IMR-90 (cell line): Measurements from ENCODE around the gene FYCO1.

Experiments
- CEBPB ChIP-seq: IDR thresholded peaks from 2 replicates; pipeline ENCODE4 v1.6.1; 2012; ENCODE audit warnings: low read depth, low read length, improper control_type of control experiment
- POLR2A ChIP-seq: IDR thresholded peaks from 2 replicates; pipeline ENCODE4 v1.6.1; 2012; ENCODE audit warnings: mild to moderate bottlenecking, low read depth, low read length
- TF ChIP-seq, protein P1 (sequence below): conservative IDR thresholded peaks from 2 replicates; pipeline ENCODE4 v1.5.1; 2012; ENCODE audit warnings: mild to moderate bottlenecking, low read depth, low read length, improper control_type of control experiment

DNA sequence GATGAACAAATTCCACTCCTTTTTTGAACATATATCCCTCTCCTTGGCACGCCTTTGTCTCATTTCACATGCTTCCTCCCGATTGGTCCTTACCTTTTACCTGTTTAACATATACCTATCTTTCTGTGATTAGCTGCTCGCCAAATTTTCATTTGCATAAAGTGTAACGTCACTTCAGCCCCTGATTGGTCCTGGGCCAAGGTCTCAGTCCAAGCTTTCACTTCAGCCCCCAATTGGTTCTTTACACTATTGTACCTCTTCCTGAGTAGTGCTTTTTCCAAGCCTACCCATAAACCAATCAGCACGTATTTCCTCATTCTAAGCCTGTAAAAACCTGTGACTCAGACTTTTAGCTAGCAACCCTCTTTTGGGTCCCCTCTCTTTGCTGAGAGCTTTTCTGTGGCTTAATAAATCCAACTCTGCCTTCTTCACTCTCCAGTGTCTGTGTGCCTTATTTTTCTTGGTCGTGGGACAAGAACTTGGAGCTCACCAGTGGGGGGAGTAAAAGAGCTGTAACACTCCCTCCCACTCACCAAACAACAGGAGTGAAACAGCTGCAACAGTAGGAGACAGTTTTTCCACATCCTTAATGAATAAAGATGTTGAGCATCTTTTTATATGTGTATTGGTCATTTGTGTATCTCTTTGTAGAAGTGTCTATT is 32.2 kb upstream of the FYCO1 start:
- TF ChIP-seq, protein P1, sequence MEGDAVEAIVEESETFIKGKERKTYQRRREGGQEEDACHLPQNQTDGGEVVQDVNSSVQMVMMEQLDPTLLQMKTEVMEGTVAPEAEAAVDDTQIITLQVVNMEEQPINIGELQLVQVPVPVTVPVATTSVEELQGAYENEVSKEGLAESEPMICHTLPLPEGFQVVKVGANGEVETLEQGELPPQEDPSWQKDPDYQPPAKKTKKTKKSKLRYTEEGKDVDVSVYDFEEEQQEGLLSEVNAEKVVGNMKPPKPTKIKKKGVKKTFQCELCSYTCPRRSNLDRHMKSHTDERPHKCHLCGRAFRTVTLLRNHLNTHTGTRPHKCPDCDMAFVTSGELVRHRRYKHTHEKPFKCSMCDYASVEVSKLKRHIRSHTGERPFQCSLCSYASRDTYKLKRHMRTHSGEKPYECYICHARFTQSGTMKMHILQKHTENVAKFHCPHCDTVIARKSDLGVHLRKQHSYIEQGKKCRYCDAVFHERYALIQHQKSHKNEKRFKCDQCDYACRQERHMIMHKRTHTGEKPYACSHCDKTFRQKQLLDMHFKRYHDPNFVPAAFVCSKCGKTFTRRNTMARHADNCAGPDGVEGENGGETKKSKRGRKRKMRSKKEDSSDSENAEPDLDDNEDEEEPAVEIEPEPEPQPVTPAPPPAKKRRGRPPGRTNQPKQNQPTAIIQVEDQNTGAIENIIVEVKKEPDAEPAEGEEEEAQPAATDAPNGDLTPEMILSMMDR, result no peak
- TF ChIP-seq CEBPB (no peak), POLR2A (no peak)
